Measurements from ENCODE around the gene FREM2.

Gene FREM2

DNA sequence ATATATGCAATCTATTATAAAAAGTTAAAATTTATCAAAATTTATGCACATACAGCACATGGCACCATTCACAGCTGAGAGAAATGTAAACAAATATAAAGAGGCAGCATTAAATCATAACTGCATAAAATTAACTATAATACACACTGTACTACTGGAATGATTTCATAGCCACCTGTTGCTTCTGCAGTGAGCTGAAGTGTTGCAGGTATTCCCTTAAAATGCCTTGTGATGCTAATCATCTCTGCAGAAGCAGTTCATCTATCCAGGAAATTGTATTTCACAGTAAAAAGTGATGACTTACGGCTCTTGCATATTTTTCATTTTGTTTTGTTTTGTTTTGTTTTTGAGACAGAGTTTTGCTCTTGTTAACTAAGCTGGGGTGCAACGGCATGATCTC lies 221.7 kb downstream of the FREM2 start:
- no peak for DNase-seq

DNA sequence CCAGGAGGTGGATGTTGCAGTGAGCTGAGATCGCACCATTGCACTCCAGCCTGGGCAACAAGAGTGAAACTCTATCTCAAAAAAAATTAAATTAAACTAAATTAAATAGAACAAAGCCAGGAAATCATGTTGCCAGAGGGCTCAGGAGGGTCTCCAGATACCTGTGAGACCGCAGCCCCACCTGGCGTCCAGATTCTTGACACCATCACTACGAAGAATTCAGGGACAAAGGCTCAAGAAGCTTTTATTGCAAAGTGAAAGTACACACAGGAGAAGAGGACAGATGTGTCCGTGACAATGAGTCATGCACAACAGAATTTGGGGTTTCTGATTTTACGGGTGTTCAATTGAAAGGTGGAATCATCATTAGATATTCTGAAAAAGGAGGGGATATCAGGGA lies 227.2 kb downstream of the FREM2 start:
- no peak for DNase-seq

GRCh38 chr13:38921081-38921480 lies 234.2 kb downstream of the FREM2 start:
- no peak for DNase-seq

DNA sequence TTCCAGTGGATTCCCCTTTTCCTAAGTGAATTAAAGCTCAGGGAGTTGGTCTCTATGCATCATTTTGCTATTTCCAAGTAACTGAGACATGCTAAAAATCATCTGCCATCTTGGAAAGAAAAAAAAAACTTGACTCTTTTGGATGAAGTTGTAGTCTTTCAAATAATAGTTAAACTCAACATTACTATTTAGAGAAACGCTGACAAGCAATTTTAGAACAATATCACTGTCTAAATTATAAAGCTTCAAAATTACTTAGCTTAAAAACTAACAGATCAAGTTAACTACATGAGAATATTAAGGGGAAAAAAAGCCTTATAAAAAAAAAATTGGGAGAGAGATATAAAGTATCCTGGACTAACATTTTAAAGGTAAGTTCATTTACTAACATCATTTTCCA lies 235.3 kb downstream of the FREM2 start:
- DNase-seq: no peak

DNA sequence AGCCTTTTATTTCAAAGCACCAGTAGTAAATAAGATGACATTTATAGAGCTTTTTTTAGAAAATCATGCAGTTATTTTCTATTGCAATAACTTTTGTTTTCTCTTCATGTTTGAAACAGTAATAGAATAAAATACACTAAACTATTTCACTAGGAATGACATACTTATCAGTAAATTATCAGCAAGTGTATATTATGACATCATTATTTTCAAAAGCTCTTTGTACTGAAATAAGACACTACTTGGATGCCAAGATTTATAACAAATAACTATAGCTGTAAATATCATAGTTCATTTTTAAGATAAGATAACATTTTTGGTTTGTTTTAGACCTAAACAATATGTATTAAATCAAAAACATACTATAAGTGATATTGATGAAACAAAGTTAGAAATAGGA lies 246.9 kb downstream of the FREM2 start:
- no peak for DNase-seq
